ENCODE results near the gene GFOD2. TPM values are rescaled to one million over a fixed set of nuclear protein-coding genes. Genes with fewer than 3 reads are reported as not detected.

The GFOD2 gene
- polyA plus RNA-seq, 3 donors, result 8.7 to 13.3 (median 13.1) TPM

DNA sequence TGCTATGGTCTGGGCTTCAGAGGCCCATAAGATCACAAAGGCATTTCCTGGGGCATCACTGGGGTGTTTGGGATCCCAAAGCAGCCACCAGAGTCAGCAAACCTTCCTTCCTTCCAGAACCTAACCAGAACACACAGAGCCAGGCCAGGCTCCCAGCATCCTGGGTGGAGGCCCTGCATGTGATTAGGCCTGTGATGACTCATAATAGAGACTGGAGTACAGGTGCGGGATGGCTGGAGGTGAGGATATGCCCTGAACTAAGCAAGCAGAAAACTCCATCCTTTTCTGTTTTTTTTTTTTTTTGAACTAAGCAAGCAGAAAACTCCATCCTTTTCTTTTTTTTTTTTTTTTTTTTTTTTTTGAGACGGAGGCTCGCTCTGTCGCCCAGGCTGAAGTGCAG is 17.7 kb upstream of the GFOD2 start:
- WGBS, 3 donors, result 92 to 100% (median 92%) methylated on average over 2 to 4 of the region's 4 CpGs
- H3K27ac ChIP-seq (ENCODE audit: low read depth, low read length), result no peak overlapping the region

DNA sequence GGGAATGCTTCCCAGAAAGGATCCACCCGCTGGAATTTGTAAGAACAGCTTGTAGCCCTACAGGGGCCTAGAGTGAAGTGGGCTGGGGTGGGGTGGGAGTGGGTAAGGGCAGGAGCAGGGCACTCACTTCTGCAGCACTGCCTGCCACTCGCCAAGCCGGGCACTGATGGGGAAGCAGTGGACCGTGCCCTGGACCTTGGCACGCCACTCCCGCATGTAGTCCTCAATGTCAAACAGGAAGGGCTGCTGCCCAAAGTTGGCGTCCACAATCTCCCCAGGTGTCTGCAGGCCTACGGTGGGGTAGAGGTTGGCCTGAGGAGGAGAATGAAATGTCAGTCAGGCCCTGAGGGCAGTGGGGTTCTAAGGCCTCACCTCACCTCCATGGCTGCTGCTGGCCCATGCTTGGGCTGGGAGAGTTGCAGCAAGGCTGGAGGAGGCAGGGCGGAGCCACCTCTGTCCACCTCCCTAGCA is 15.7 kb upstream of the GFOD2 start:
- H3K27ac ChIP-seq (ENCODE audit: low read depth, low read length), result no peak overlapping the region
- 90 to 93% (median 91%) methylated on average over 9 of the region's 9 CpGs for WGBS, 3 donors

DNA sequence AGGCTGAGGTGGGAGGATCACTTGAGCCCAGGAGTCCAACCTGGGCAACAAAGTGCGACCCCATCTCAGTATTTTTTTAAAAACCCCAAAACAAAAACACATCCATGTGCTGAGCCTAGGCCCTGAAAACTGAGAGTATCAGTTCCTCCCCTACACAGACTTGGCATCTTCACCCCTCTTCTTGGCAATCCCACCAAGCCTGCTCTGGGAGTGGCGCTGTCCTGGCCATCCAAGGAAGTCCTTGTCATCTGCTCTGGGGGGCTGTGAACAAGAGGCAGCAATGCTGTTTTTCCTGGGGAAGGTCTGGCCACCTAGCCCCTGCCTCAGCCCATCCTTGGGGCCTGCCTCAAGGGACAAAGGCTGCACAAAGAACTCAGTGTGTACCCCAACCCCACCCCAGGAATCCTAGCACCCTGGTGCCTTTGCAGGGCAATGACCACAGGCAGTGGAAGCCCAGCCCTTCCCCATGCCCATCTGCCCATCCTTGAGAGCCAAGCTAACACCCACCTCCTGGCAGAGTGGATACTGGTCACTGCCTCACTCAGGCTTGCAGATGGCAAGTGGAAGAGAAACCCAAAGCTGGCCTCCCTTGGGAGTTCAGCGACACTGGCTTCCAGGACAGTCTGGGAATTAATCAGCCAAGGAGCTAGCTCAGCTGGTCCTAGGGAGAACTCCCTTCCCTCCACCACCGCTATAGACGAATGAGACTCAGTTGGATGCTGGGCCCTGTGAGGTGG is 14.8 kb upstream of the GFOD2 start:
- 88 to 94% (median 88%) methylated on average over 5 of the region's 5 CpGs for WGBS, 3 donors
- no peak overlapping the region for H3K27ac ChIP-seq (ENCODE audit: low read depth, low read length)

DNA sequence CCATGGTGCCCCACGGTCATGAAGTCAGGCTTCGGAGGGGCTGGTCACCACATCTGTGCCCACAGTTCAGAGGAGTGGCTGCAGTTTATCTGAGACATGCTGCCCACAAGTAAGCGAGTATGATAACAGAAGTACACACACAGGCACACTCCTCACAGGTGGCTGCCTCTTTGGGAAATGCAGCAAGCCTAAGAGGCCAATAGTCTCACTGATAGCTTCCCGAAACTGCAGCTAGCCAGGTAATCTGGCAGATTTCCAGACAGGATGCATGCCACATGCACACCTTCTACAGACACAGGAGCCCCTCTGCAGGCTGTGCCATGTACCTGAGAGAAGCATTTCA is 12.6 kb upstream of the GFOD2 start:
- H3K27ac ChIP-seq (ENCODE audit: low read depth, low read length), result no peak overlapping the region
- 75 to 90% (median 84%) methylated on average over 4 of the region's 4 CpGs for WGBS, 3 donors

DNA sequence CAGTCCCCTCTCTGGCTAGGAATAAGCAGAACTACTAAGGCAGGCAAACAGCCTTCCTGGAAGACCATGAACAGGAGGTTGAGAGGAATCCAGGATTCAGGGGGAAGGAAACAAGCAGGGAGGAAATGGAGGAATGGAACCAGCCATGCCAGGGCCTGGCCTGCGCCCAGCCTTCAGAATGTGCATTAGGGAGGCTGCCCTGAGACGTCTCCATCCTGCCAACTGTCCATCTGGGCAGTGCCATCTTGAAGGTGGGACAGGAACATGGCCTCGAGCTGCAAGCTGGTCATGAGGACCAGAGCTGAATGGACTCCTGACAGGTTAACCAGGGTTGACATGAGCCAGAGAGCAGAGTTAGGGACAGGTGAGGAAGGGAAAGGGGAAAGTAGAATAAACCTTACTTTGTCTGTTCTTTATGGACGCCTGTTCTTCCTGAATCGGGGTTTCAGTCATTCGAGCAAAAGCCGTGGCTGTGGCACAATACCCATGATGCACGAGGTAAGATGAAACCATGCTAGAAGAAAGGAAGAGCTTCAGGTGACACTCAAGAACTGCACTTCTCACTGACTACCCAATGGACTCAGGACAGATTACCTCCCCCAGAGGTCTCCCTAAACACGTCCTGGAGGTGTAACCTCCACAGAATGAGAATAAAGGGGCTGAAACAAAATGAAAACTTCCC is 12.1 kb upstream of the GFOD2 start:
- 88 to 97% (median 91%) methylated on average over 9 of the region's 9 CpGs for WGBS, 3 donors
- no peak overlapping the region for H3K27ac ChIP-seq (ENCODE audit: low read depth, low read length)

DNA sequence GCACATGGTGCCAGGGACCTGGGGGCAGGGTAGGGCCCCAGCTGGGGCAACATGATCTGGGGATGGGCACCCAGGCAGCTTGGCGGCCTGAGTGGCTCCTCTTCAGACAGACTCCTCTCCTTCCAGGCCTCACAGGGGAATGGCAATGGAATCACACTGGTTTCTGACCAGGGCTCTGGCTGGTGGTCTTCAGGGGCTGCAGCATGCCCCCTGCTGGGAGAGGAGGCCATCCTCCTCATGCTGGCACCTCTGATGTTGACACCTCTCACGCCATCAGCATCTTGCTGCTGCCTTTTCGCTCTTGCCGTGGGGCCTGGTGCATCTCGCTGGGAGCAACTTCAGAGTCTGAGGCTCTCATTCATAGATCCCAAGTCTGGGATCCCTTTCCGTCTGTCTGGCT is 11.2 kb upstream of the GFOD2 start:
- WGBS, 3 donors, result 92 to 95% (median 94%) methylated on average over 6 of the region's 6 CpGs
- H3K27ac ChIP-seq (ENCODE audit: low read depth, low read length), result no peak overlapping the region

DNA sequence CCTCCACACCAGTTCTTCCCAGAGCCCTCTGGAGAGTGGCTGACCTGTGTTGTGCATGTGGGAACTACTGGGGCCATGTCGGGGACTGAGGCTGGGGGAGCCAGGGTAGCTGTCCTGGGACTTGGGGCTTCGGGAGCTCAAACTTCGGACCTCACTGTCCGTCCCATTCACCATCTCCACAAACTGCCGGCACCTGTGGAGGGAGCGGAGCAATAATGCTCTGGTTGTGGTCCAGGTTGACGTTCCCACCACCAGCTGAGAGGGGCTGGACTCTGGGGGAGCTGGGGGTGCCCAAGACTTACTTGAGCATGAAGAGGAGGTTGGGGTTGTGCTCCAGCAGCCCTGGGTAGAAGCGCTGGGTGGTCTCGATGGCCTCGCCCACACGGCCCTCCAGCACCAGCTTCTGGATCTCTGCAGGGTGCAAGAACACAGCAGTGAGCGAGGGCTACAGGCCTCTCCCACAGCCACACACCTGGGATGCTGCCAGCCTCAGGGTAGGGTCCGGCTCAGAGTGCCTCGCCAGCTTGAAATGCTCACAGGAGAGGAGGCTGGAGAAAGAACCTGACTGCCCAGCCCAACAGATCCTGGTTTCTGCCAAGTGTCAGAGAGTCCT is 10.6 kb upstream of the GFOD2 start:
- H3K27ac ChIP-seq (ENCODE audit: low read depth, low read length), result no peak overlapping the region
- WGBS, 3 donors, result 90 to 98% (median 97%) methylated on average over 14 of the region's 14 CpGs

DNA sequence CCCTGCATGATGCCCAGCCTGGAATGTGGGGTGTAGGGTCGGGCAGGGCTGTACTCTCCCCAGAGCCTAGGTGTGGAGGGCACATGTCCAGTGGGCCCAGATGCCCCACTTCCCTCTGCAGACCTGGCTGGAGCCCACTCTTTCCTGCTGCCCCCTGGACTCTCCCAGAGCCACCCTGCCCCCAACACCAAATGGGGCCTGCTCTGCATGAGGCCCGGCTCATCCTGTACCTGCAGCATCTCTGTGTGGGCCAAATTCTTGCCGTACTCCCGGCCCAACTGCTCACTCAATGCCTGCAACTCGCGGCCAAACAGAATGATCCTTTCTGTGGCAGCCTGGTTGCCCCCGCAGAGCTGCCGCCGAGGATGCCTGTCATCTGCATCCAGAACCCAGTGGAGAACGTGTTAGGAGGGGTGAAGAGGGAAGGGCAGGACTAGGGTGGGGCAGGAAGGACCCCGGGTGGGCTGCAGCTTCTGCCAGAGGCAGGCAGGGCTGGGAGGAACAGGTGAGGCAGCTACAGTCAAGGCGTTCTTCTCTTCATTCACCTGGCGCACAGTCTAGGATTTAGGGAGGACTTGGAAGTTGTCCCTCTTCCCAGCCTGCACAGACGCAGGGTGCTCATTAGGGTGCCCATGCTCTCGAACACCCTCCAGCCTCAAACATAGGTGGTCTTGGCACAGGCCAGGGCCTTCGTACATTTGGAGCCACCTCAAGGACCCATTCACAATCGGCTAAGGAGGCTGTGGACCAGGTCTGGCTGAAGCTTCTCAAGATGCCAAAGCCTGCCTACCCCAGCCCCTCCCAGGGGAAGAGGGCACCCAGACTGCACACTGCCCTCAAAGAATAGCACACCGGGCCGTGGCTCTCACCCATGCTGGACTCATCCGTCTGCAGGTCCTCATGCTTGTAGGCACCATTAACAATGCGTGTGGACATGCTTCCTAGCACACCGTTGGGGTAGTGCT is 8.7 kb upstream of the GFOD2 start:
- 91 to 94% (median 93%) methylated on average over 22 of the region's 22 CpGs for WGBS, 3 donors
- H3K27ac ChIP-seq (ENCODE audit: low read depth, low read length), result no peak overlapping the region

DNA sequence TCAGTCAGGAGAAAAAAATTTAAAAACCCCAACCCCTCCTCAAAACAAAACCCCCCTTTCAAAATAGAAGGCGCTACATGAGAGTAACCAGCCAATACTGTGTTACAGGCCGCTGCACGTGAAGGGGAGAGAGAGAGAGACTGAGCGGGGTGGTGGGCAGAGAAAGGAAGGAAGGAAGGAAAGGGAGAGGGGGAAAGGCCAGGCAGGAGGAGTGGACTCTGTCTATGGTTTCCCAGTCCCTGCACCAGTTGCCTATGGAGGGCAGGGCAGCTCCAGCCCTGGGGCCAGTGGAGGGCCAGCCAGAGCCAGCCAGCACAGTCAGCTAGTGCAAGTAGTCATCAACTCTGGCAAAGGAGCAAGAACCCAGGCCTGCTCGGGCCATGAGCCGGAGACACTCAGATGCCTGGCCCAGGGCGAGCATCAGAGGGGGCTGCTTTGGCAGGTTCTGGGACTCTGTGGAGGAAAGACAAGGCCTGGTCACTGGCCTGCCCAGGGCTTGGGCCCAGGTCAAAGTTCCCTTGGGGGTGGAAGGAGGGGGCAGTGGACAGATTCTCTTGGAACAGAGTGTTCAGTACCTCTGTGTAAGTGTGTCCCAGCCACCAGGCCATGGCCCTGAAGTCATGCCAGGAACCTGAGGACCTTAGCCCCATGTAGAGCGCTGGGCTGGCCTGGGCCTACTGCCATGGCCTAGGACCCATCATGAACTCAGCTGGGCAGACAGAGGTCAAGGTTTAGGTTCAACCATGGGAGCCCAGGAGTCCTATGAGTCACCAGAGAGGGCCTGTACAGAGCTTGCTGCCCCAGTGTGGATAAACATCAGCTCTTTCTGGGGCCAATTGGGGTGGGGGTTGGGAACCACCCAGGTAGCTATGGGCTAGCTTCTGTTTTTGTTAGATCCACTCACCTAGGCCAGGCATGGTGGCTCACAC is 7.3 kb upstream of the GFOD2 start:
- H3K27ac ChIP-seq (ENCODE audit: low read depth, low read length), result no peak overlapping the region
- 91% methylated on average over 8 of the region's 8 CpGs for WGBS, 3 donors

DNA sequence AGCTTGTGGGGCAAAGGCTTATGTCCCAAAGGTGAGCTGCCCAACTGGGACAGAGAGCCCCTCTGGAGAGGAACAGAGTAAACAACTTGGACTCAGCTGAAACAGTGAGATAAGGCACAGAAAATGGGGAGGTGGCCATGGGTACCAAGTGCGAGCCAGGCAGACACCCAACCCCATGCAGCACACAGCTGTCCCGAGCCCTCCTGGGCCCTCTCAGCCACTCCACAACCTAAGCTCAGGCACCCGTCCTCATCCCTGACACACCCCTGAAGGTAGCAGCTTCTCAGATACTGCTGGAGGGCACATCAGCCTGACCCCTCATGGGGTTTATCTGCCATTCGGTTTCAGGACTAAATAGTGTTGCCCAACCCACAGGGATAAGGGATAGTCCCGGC is 4.8 kb upstream of the GFOD2 start:
- 88 to 91% (median 89%) methylated on average over 5 of the region's 5 CpGs for WGBS, 3 donors
- no peak overlapping the region for H3K27ac ChIP-seq (ENCODE audit: low read depth, low read length)

DNA sequence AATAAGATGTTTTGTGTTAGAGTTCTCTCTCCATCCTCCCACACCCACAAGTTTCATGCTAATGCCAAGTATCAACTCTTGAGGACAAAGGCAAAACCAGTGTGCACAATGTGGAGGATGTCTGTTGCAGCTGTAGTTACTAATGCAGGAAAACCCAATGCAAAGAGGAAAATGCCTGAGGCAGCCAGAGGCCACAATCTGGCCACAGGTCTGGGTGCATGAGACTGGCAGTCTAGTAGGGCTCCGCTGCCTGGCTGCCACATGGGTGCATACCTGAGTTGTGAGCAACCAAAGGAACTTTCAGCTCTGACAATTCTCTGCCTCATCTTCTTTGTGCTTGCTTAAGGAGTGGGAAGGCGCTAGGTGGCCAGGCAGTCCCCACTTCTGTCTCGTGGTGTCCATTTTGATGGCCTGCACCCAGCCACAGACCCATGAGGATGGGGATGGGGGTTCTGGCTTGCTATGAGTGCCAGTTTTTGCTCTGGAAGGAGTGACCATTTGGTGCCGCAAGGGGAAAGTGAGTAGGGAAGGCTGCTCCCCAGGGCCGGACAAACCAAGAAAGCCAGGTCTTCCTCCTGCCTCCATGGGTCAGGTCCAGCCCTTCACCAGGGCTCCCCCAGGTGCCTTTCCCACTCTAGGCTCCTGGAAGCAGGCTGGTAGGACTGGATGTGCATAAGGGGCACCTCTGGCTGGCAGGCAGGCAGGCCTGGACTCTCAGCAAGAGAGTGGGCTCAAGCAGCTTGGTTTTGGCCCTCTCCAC is 4.2 kb upstream of the GFOD2 start:
- no peak overlapping the region for H3K27ac ChIP-seq (ENCODE audit: low read depth, low read length)
- WGBS, 3 donors, result 94 to 99% (median 97%) methylated on average over 5 of the region's 5 CpGs

DNA sequence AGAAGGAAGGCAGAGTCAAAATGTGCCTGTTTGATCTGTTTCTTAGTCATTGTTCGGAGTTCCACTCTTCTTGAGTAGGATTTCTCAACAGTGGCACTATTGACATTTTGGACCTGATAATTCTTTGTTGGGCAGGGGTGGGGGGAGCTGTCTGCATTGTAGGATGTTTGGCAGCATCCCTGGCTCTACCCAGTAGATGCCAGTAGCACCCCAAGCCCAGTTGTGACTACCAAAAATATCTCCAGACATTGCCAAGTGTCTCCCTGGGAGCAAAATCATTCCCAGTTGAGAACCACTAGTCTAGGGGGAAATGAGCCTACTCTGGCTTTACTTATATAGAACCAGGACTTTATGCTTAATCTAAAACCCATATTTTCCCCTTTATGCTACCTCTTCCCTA is 1.1 kb upstream of the GFOD2 start:
- 21 to 57% (median 48%) methylated on average over 1 of the region's 1 CpG for WGBS, 3 donors
- no peak overlapping the region for H3K27ac ChIP-seq (ENCODE audit: low read depth, low read length)

DNA sequence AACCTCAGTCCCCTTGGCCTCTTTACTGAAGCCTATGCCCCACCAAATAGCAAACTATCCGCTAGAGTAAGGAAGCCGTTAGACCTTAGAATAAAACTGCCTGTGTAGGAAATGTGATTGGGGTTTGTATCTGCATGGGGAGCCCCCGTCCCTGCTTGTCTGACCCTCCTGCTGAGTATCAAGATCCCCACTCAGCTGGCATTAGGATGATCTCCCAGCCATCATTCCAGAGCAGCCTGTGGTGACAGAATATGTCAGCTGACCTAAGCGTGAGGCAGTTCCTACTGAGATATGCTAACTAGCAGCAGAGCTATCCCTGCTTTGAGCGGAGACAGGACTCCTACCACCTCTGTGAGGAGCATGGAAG is 645 bp upstream of the GFOD2 start:
- 2 to 6% (median 3%) methylated on average over 5 of the region's 5 CpGs for WGBS, 3 donors
- H3K27ac ChIP-seq (ENCODE audit: low read depth, low read length), result peak overlapping the region; percentile 38

DNA sequence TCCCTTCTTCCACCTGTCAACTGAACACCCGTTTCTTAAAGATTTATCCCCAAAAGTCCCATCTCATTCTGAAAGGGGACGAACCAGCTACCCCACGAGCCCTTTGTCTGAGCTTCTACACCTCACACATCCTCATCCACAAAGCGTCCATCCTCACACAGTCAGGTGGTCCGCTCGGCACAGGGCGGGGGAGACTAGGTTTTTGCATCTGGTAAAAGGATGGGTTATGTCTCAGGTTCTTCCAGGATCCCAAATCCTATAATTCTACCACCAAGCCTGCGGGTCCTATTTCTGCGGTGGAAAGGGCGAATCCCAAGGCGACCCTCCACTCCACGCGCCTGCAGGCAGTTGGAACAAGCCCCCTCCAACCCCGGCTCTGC is 458 bp downstream of the GFOD2 start:
- 1 to 5% (median 1%) methylated on average over 14 of the region's 14 CpGs for WGBS, 3 donors
- no peak overlapping the region for H3K27ac ChIP-seq (ENCODE audit: low read depth, low read length)

DNA sequence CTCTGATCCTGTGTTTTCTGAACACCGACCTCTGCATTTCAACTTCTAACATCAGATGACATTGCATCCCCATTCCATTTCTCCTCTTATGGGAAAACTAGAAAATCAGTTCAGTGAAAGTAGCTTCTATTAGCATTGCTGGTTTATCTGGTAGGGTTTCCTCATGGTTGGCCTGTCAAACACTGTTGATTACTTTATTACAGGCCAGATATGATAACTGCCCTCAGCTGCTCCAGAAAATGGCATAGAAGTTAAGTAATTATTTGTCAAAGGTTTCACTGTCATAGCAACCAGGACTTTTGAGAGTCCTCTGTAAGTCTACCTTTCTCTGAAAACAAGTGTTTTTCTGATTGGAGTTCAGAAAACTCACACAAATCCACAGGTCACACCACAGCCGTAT is 3.0 kb downstream of the GFOD2 start:
- H3K27ac ChIP-seq (ENCODE audit: low read depth, low read length), result no peak overlapping the region
- 39 to 91% (median 90%) methylated on average over 2 of the region's 2 CpGs for WGBS, 3 donors

DNA sequence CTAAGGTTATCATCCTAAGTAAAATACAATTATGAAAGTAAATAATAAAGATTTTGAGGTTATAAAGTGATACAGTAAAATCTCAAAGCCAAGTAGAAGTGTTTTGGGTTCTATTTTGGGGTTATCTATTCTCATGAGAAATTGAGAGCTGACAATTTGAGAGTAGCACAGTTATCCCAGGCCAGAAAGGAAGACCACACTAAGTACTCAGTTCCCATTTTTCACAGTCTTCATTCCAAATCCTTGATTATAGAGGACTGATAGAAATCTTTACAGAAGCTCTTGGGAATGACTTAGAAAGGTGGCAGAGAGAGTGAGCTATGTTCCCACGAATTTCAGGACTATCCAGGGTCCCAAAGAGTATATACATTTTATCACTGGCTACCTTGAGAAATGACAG is 4.6 kb downstream of the GFOD2 start:
- WGBS, 3 donors, result 71 to 83% (median 83%) methylated on average over 1 of the region's 1 CpG
- H3K27ac ChIP-seq (ENCODE audit: low read depth, low read length), result no peak overlapping the region

DNA sequence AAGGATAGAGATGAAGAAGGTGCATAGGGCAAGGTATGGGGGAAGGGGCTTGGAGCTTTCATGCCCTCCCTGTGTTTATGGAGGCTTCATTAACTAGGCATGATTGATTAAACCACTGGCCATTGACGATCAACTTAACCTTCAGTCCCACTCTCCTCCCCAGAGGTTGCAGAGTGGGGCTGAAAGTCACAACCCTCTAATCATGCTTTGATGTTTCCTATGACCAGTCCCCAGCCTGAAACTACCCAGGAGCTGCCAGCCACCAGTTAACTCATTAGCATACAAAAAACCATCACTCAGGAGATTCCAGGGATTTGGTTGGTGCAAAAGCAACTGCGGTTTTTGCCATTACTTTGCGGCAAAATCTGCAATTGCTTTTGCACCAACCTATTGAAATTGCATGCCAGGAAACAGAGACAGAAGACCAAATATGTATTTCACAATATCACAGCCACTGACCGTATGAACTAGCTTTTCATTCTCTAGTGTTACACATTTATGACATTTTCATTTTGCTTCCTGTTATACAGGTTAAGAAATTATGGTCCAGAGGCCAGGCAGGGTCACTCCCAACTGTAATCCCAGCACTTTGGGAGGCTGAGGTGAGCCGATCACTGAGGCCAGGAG is 5.4 kb downstream of the GFOD2 start:
- no peak overlapping the region for H3K27ac ChIP-seq (ENCODE audit: low read depth, low read length)
- 56 to 87% (median 58%) methylated on average over 5 of the region's 5 CpGs for WGBS, 3 donors

Measured in adipose tissue (tissue), 3 donors.